ENCODE data around the gene TNFAIP2.

DNA sequence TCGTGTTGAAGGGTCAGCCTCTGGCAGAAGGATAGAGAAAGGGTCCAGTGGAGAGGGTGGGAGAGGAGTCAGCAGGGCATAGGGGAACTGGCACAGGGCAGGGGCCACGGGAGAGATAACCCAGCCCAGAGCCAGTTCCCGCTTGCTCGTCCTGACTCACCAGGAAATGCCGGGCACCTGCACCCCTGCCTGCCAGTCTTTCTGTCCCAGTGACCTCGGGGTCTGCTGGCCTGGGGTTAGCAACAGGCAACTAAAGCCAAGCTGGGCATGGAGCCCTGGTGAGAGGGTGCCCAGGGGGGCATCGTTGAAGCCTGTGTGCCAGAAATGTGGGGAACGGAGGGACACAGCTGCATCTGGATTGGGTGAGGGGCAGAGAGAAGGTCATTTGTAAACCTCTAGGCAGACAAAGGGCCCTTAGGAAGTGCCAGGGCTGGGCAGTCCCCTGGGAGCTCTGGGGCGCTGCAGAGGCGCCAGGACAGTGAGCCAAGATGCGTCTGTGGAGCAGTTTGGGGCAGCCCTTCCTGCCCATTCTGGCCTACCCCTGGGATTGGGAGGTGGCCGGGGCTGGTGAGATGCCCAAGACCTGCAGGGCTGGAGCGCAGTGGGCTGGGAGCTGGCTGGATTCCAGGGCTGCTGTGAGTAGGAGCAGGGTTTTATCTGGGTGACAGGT is 5.5 kb downstream of the TNFAIP2 start:
- no peak for TF ChIP-seq CTCF (conservative IDR thresholded peaks at IDR 0.05)
- TF ChIP-seq EZH2 (IDR thresholded peaks at IDR 0.05; ENCODE audit: low read depth), result no peak

Measured in PC-9 (cell line).